GM19328 (cell line): ENCODE data around the gene HMGN3.

ENCODE experiments used
- ATAC-seq: cut with Tn5 transposase; IDR thresholded peaks from one replicate; pipeline ENCODE4 v1.9.1; 2021; ENCODE audit warnings: mild to moderate bottlenecking, moderate library complexity; ENCODE audit not compliant: unreplicated experiment

Gene HMGN3

DNA sequence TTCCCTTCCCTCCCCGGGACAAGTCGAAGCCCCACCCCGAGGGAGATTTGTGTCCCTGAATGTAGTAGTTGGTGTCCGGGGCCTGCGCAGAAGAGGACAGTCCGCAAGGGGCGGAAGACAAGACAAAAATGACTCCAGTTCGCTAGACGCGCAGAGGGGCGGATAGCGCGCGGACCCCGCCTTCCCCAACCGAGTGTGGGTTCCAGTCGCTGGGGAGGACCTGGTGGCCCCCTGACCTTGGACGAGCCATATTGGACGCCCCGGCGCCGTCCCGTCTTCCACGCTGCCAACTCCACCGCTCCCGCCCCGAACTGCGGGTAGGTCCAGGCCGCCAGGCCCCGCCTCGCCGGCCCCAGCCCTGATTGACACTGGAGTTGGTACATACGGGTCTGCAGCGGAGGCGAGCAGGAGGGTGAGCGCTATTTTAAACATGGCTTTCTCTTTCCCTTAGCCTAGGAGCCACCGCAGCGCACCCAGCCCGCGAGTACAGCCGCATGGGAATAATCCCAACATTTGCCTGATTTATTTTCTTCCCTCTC lies 802 bp downstream of the HMGN3 start:
- peak; percentile 65 for ATAC-seq

DNA sequence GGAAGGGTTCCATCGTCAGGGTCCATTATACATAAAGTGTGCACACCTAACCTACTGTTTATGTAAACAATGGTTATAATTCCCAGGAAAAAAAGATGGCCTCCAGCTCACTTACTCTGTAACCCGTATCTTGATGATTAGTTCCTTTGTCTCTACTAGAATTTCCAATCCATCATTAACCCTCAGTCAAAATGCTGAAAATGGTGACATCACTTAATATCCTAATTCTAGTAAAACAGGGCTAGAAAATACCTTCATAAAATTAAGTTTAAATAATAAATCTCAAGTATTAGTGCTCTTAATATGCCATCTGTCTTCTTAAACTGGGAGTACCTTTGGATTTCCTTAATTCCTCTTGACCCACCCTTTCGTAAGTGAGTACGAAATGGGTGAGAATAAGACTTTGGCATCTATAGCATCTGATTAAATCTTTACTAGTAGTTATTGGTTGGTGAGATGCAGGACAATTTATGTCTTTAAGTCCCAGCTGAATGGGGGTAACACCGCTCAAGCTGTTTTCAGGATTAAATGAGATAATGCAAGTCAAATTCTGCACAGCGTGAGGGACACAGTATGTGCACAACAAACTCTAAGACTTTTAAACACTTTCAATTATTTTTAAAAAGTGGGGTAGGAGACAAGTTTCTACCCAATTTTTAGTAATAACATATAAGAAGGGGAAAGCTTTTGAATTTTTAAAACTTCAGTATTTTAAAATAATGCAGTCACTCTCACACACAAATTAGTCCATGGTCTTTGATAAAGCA lies 1.6 kb downstream of the HMGN3 start:
- ATAC-seq: no peak

DNA sequence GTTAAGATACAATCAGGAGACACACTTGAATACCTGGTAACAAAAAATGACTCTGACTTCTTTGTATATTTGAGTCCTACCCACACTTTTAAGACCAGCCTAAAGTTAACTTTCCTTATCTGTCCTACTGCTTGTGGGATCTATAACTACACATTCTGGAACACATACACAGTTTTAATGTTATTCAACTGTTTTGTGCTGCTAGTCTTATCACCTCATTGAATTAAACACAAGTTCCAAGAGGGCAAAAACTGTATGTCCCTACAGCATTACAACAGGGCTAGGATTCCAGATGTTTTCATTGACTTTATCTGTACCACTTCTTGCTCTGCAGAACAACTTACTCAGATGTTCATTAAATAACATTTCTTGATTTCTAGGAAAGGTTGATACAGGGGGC lies 2.8 kb downstream of the HMGN3 start:
- no peak for ATAC-seq

DNA sequence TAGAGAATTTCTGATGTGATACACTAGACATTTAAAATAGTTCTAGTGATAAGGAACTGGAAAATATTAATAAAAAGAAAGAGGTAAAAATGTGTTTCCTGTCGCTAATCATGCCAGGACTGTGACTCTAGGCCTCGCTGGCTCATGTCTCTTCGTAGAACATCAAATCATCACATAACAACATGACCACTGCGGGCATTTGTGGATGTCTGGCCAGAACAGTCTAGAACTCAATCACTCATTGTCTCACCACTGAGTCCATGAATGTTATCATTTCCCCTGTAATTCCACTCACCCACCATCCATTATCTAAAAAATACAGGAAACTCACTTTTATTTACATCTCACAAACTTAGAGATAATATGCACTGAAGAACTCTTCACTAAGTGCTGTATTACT lies 3.4 kb downstream of the HMGN3 start:
- ATAC-seq: no peak

DNA sequence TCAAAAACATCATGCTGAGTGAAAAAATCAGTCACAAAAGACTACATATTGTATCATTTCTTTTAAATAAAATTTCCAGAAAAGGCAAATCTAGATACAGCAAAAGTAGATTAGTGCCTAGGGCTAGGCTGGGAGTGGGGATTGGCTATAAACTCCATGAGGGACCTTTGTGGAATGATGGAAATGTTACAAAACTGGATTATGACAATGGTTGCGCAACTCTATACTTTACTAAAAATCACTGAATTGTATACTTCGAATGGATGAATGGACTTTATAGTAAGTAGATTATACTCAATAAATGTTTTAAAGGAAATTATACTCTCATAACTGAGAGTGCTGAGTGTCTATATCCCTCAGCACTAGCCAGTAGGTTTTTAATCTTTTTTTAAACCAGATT lies 4.3 kb downstream of the HMGN3 start:
- ATAC-seq: no peak

DNA sequence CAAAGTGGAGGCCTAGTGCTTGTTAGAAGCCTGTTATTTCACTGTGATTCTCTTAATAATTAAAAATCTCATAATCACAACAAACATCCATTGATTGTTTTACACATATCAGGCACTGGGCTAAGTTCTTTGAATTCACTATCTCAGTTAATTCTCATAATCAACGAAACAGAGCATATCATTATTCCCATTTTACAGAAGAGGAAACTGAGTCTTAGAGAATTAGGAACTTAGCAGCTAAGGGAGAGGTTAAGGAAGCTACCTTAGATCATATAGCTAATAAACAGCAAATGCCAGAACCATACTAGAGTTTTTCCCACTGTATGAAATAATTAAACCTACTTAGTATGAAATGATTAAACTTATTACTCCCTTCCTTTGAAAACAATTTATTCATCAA lies 7.0 kb downstream of the HMGN3 start:
- no peak for ATAC-seq

DNA sequence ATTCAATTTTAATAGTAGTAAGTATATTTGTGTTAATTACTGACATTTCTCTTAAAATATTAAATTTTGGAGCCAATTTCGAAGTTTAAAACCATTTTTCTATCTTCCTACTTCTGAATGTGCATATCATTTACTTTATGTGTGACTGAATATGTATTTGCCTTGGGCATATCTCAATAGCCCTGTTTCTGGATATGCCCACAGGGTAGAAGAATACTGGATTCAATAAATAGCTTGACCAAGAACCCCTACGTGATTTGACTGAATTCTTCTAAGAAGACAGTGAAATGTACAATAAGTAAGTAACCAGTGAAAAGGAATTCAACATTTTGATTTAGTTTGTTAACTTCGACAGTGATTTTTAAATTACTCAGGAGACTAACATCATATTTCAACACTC lies 7.8 kb downstream of the HMGN3 start:
- no peak for ATAC-seq

DNA sequence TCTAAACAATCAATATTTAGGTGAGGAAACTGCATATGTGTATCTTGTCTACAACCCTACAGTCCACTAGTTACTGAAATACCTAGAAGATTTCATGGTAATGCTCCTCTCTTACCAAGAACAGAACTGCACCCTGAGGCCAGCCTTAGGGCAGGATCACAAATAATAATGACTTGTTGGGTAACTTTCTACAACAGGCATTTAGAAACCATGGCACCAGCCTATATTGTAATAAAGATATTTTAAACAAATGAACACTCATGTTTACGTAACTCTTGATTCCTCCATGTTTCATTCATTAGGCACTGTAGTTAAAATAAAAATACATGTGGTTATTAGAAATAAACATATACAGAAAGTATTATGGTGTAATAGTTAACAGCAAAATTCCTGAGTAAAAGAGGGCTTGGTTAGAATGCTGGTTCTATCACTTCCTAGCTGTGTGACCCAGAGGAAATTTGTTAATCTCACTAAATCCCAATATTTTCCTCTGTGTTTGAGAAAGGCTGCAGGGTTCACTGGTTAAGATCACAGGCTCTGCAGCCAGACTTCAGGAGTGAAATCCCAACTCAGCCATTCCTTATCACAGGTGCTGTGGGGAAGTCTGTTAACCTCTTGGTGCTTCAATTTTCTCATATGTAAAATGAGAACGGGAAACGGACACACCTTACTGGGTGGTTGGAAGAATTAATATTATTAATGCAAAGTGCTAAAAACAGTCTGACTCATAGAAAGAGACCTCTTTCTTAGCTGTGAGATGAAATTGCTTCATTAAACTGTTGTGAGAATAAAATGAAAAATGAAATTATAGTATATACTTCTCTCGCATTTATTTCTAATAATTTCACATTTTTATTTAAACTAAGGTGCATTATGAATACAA lies 8.5 kb downstream of the HMGN3 start:
- no peak for ATAC-seq

DNA sequence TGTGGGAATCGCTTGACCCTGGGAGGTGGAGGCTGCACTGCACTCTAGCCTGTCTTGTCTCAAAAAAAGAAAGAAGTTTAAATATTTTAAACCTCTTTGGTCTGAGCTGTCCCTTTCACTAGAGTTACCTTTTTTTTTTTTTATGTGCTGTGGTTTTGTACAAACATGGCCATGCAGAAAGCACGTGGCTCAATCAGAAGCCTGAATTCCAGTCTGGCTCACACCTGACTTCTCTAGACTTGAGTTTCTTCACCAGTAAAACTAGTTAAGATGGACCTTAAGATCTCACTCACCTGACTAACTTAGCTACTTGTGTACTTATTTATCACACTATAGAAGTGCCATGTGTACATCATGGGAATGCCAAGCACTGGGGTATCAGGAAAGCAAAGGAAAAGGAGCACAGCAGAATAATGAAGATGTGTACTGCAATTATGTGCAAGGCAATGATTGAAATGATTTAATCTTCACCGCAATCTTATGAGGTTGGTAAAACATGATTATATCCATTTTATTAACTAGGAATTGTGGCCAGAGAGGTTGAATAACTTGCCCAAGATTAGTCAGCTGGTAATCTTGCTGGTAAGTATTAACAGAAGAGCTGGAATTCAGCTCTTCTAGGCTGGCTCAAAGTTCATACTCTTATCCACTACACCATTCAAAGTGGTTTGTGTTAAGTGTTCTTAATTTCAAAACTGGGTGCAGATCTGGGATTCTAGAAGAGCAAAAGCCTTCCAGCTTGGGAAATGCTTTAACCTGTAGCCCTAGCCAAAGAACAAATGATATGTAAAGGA lies 10.7 kb downstream of the HMGN3 start:
- ATAC-seq: no peak

DNA sequence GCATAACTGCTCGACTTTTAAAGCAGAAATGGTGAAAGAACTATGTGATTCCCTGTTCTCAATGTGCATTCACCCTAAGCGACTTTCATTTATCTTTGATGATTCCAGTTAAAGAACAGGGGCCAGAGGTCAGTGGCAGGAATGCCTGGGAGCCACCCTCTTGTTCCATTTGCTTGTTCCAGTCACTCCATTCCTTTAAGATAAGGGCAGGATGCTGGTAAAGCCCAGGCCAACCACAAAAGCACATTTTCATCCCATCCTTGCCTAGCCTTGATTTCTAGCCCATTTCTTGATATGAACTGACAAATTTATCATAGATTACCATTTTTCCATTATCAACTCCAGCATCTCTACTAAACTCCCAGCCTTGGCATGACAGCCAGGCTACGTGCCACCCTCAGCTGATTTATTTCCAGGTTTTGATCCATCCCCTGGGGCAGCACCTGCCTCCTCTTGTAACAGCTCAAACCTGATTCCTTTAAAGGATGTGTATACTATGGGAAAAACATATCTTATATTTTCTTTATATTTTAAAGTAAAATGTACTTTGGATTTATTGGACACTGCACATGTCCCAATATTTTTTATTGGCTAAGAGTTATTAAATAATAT lies 19.2 kb downstream of the HMGN3 start:
- no peak for ATAC-seq

DNA sequence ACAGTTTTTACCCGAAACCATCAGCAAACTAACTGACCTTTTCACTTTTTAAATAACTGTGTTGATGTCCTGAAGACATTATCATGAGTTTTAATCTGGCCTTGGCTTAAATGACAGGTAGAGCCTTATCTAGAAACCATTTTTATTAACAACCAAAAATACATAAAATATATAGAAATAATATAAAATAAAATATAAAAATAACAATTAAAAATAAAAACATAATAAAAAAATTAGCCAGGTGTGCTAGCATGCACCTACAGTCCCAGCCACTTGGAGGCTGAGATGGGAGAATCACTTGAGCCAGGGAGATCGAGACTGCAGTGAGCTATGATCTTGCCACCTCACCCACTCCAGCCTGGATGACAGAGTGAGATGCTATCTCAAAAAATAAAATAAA lies 21.6 kb downstream of the HMGN3 start:
- ATAC-seq: no peak

DNA sequence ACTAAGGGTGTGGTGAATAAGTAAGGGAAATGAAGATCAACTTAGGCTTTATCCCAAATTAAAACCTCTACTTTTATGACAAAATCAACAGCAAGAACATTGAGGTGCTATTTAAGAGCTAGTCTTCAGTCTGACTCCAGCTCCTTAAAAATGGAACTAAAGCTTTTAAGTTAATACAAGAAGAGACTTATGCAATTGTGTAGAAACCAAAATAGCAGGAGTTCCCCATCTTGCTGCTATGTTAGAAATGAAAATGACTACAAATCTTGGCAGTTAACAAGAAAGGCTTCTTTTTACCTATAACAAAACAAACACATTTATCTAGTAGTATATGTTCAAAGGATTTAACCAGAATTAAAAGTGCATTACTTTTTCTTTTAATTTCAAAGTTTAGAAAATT lies 25.7 kb downstream of the HMGN3 start:
- no peak for ATAC-seq

DNA sequence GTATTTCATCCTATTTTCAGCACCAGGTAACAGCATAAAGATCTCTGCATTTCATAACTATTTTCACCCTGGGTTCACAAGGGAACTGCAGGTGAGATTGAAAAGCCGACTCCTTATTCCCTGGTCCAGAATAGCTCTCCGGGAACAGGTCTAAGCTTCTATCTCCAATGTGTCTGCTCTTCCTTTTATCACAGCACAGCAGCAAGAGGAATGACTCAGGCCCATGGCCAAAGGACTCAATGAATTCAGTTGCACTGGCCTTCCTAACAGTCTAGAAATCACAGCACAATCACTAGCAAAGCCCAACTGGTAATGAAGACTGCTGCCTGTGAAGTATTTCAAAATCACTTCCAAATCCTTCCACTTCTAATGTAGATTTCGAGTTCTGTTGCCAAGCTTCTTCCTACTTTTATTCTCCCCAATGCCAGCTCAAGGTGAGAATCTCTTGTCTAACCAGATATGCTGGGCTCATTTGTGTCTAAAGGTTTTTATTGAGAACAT lies 30.7 kb downstream of the HMGN3 start:
- no peak for ATAC-seq

DNA sequence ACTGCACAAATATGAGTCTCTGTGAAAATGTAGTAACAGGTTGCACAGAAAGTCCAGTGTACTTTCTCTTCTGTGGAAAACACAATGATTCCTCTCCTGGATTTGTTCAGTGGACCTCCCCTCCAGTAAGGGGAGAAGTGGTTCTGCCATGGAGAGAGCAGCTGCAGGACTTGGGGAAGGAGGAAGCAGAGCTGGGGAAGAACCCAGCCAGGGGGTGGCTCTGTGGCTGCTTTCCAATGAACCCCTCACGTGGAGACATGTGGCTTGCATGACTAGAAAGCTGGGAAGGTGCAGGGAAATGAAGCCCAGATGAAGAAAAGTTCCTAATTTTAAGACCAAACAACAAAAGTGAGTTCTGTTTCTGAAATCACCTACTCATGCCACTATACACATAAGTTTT lies 31.9 kb downstream of the HMGN3 start:
- no peak for ATAC-seq

DNA sequence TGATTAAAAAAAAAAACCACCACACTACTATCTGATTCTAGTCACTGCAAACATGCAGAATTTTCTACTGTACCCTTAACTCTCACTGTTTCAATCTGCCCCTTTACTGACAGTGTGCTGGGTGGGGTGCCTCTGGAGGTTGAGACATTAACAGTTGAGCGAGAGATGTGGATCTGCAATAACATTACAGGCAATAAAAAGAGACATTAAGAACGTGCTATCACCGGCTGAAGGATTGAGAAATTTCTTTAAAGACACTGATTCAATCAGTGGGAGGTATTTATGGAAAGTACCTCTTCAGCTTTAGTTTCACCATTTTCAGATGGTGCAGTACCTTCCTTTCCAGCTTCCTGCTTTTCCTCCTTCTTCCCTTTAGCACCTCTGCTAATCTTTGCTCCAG lies 32.5 kb downstream of the HMGN3 start:
- ATAC-seq: no peak

DNA sequence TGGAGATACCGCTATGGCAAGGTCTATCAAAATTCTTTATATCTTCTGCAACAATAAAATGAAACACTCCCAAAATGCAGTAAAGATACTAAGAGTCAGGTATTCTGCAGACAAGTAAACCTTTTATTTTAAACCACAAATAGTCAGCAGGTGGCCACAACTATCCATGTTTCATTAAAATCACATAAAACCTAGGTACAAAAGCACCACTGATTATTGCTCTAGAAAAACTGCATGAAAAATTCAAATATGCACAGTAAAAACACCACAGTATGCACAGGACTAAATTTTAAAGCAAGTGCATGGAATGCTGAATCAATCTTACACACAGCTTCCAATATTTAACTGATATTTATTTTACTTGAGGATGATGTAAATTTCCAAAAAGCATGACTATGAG lies 33.3 kb downstream of the HMGN3 start:
- ATAC-seq: no peak

DNA sequence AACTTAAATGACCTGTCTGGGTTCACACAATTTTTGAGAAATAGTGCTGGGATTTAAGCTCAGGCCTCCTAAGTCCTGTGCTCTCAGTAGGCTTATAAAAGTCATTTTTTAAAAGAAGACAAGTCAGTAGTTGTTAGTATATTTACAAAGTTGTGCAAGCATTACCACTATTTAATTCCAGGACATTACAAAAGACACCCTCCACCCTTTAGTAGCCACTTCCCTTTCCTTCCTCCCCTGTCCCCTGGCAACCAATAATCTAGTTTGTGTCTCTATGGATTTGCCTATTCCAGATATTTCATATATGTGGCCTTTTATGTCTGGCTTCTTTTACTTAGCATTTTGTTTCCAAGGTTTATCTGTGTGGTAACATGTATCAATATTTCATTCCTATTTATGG lies 37.6 kb downstream of the HMGN3 start:
- ATAC-seq: no peak

DNA sequence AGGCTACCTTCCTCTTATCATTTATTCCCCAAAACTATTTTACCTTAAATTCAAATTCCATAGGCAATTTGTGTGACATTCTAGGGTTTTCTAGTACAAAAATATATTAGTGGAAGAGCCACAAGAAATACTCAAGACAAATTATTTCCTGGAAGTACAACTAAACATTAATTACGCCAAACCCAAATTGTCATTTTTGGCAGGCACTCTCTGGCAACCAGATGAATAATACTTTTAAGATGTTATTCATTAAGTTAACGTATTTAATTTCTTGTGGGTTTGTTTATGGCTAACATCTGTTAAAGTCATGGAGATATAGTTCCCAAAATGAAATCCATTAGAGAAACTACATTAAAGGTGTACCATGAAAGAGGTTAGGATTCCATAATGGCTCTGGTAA lies 40.5 kb downstream of the HMGN3 start:
- no peak for ATAC-seq

DNA sequence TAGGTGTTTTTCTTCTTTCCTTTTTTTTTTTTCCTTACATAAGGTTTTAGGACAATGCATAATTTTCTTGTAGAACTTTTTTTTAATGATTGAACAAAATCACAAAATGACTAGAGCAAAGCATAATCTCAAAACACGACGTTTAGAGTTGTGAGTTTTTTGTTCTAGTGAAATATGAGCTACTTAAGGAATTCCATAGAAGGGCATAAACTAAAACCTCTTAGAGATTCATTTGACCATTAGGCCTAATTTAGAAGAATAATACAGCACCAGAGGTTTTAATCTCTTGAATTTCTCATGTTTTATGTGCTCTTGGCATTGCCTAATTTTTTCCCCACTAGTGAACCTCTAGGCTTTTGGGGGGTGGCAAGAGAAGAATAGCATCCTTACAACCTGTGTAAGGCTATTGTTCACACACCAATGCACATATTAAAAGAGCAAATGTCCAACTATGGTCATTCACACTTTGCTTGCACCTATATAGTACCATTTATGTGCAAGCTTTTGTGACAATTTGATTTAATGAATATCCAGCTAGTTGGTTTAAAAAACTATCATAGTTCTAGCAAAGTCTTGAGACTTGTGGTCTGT lies 44.6 kb downstream of the HMGN3 start:
- ATAC-seq: no peak

DNA sequence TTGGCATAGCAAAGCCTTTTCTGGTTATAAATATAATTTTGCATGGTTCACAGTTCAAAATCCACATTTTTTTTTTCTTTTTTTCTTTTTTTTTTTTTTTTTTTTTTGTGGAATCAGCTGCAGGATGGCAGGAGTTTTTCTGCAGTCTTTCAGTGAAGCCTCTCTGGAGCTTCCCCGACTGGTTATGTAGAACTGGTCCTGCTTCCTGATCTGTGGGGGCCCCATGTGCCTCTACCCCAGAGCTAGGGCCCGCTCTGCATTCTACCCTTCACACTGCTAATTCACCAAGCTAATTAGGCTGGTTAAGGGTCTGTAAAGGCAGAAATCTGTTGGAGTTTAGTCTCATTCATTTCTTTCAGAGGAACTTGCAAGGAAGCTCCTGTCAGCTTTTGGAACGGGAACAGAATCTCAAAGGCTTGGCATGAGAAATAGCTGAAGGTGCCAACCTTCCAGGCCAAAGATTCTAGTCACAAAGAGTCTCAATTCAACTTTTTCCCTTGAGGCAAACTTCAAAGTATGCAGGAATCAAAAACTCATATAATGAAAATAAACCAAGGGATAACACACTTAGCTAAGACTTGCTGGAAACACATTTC lies 45.5 kb downstream of the HMGN3 start:
- no peak for ATAC-seq
